ENCODE measurements around the gene APPL2. TPM values are rescaled to one million over a fixed set of nuclear protein-coding genes. Genes with fewer than 3 reads are reported as not detected.

APPL2 gene
- polyA plus RNA-seq, 1 donor from 2014 or later: 47.0 TPM

DNA sequence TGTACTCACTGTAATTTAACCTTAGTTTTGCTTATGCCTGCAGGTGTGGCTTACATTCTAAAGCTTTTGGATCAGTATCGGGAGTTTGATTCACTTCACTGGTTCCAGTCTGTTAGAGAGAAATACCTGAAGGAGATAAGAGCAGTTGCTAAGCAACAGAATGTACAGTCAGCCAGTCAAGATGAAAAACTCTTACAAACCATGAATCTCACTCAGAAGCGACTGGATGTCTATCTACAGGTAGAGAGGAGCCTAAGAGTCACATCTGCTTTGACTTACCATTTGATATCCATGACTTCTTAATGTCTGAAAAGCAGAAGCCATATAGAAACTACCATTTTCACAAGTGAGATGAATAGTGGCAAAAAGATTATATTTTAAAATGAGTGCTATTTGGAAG, 71.9 kb downstream of the APPL2 start:
- no peak overlapping the region for H3K9ac ChIP-seq (ENCODE audit: low read length)
- H3K27ac ChIP-seq (ENCODE audit: low read length): no peak overlapping the region
- H3K27me3 ChIP-seq (ENCODE audit: insufficient read depth, low read depth, low read length): no peaks in the 10 kb centered on the region
- no peaks in the 10 kb centered on the region for H4K20me1 ChIP-seq (ENCODE audit: insufficient read depth)
- H3F3A ChIP-seq (ENCODE audit: insufficient read depth, low read length, poor library complexity, severe bottlenecking): no peaks in the 10 kb centered on the region
- no peaks in the 10 kb centered on the region for H3K9me2 ChIP-seq (ENCODE audit: insufficient read depth, low read length)
- H3K79me2 ChIP-seq (replicated peaks; ENCODE audit: insufficient read depth, low read length): no peaks in the 10 kb centered on the region
- no peak overlapping the region for H2AFZ ChIP-seq (ENCODE audit: low read depth, low read length)
- H3K4me2 ChIP-seq (ENCODE audit: low read length): no peak overlapping the region
- H3K36me3 ChIP-seq (ENCODE audit: insufficient read depth, low read length): peaks cover 6% of the 10 kb centered on the region
- no peak overlapping the region for H3K4me3 ChIP-seq (ENCODE audit: low read length)
- H3K9me3 ChIP-seq (ENCODE audit: low read length): no peaks in the 10 kb centered on the region
- TF ChIP-seq, protein P1, sequence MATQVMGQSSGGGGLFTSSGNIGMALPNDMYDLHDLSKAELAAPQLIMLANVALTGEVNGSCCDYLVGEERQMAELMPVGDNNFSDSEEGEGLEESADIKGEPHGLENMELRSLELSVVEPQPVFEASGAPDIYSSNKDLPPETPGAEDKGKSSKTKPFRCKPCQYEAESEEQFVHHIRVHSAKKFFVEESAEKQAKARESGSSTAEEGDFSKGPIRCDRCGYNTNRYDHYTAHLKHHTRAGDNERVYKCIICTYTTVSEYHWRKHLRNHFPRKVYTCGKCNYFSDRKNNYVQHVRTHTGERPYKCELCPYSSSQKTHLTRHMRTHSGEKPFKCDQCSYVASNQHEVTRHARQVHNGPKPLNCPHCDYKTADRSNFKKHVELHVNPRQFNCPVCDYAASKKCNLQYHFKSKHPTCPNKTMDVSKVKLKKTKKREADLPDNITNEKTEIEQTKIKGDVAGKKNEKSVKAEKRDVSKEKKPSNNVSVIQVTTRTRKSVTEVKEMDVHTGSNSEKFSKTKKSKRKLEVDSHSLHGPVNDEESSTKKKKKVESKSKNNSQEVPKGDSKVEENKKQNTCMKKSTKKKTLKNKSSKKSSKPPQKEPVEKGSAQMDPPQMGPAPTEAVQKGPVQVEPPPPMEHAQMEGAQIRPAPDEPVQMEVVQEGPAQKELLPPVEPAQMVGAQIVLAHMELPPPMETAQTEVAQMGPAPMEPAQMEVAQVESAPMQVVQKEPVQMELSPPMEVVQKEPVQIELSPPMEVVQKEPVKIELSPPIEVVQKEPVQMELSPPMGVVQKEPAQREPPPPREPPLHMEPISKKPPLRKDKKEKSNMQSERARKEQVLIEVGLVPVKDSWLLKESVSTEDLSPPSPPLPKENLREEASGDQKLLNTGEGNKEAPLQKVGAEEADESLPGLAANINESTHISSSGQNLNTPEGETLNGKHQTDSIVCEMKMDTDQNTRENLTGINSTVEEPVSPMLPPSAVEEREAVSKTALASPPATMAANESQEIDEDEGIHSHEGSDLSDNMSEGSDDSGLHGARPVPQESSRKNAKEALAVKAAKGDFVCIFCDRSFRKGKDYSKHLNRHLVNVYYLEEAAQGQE (IDR thresholded peaks at IDR 0.05; ENCODE audit: borderline replicate concordance): no peak
- TF ChIP-seq SMC3 (conservative IDR thresholded peaks at IDR 0.05; ENCODE audit: poor library complexity) (no peak), POLR2AphosphoS5 (IDR thresholded peaks at IDR 0.05) (no peak), TAF1 (IDR thresholded peaks at IDR 0.05; ENCODE audit: low read depth) (no peak), EP300 (conservative IDR thresholded peaks at IDR 0.05; ENCODE audit: poor library complexity, severe bottlenecking) (no peak), RAD21 (conservative IDR thresholded peaks at IDR 0.05) (no peak), EZH2 (IDR thresholded peaks at IDR 0.05; ENCODE audit: borderline replicate concordance, insufficient read depth, low read length, poor library complexity, severe bottlenecking) (no peak), MXI1 (conservative IDR thresholded peaks at IDR 0.05; ENCODE audit: poor library complexity, severe bottlenecking) (no peak)
- TF ChIP-seq, protein P2, sequence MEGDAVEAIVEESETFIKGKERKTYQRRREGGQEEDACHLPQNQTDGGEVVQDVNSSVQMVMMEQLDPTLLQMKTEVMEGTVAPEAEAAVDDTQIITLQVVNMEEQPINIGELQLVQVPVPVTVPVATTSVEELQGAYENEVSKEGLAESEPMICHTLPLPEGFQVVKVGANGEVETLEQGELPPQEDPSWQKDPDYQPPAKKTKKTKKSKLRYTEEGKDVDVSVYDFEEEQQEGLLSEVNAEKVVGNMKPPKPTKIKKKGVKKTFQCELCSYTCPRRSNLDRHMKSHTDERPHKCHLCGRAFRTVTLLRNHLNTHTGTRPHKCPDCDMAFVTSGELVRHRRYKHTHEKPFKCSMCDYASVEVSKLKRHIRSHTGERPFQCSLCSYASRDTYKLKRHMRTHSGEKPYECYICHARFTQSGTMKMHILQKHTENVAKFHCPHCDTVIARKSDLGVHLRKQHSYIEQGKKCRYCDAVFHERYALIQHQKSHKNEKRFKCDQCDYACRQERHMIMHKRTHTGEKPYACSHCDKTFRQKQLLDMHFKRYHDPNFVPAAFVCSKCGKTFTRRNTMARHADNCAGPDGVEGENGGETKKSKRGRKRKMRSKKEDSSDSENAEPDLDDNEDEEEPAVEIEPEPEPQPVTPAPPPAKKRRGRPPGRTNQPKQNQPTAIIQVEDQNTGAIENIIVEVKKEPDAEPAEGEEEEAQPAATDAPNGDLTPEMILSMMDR (IDR thresholded peaks at IDR 0.05; ENCODE audit: poor library complexity, severe bottlenecking): no peak

DNA sequence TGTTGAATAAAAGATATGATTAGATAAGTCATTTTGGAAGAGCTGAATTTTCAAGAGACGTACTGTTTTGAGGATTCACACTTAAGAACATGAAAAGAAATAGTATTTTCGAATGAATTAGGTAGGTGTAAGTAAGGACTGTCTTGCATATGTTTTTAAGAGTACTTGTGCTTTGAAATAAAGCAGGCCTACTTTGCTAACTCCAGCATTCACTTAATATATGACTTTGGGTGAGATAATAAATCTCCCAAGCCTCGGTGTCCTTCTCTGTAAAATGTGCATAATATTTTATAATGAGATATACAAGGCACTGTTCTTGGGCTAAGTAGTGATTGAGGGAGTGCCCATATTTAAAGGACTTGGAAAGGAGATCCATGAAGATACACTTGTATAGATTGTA, 73.8 kb downstream of the APPL2 start:
- Histone ChIP-seq H2AFZ (ENCODE audit: low read depth, low read length) (no peak overlapping the region), H3K4me3 (ENCODE audit: low read length) (no peak overlapping the region), H3K36me3 (ENCODE audit: insufficient read depth, low read length) (peaks cover 3% of the 10 kb centered on the region), H3K27me3 (ENCODE audit: insufficient read depth, low read depth, low read length) (no peaks in the 10 kb centered on the region), H3K4me2 (ENCODE audit: low read length) (no peak overlapping the region), H3K79me2 (replicated peaks; ENCODE audit: insufficient read depth, low read length) (no peaks in the 10 kb centered on the region), H3F3A (ENCODE audit: insufficient read depth, low read length, poor library complexity, severe bottlenecking) (no peaks in the 10 kb centered on the region), H3K9me2 (ENCODE audit: insufficient read depth, low read length) (no peaks in the 10 kb centered on the region), H3K9me3 (ENCODE audit: low read length) (no peaks in the 10 kb centered on the region), H3K27ac (ENCODE audit: low read length) (no peak overlapping the region), H4K20me1 (ENCODE audit: insufficient read depth) (no peaks in the 10 kb centered on the region), H3K9ac (ENCODE audit: low read length) (no peak overlapping the region)
- TF ChIP-seq POLR2AphosphoS5 (IDR thresholded peaks at IDR 0.05) (no peak), EP300 (conservative IDR thresholded peaks at IDR 0.05; ENCODE audit: poor library complexity, severe bottlenecking) (no peak), MXI1 (conservative IDR thresholded peaks at IDR 0.05; ENCODE audit: poor library complexity, severe bottlenecking) (no peak), EZH2 (IDR thresholded peaks at IDR 0.05; ENCODE audit: borderline replicate concordance, insufficient read depth, low read length, poor library complexity, severe bottlenecking) (no peak), TAF1 (IDR thresholded peaks at IDR 0.05; ENCODE audit: low read depth) (no peak), SMC3 (conservative IDR thresholded peaks at IDR 0.05; ENCODE audit: poor library complexity) (no peak), RAD21 (conservative IDR thresholded peaks at IDR 0.05) (no peak)
- TF ChIP-seq, protein P1 (IDR thresholded peaks at IDR 0.05; ENCODE audit: borderline replicate concordance): no peak
- TF ChIP-seq, protein P2 (IDR thresholded peaks at IDR 0.05; ENCODE audit: poor library complexity, severe bottlenecking): no peak
